Transverse colon (tissue), 4 donors: ENCODE measurements around the gene ITGB5. TPM values are rescaled to one million over a fixed set of nuclear protein-coding genes. Genes with fewer than 3 reads are reported as not detected.

ENCODE experiments used
- DNase-seq: peaks from one replicate; pipeline ENCODE4 v3.0.0-alpha.2; 2019
- H3K27ac ChIP-seq, 4 donors: fragments of 200-600 bp; sonication (generic); 2 replicates each; pipeline ENCODE4 v1.5.1; 2016 to 2018; ENCODE audit warnings: inconsistent platforms in 4 of 4
- H3K27me3 ChIP-seq: fragments of 200-600 bp; sonication (generic); 2 replicates; pipeline ENCODE4 v1.5.1; 2017; ENCODE audit warnings: inconsistent platforms
- H3K36me3 ChIP-seq, 4 donors: fragments of 200-600 bp; sonication (generic); 2 replicates each; pipeline ENCODE4 v1.5.1; 2017 to 2019; ENCODE audit warnings: inconsistent platforms in 4 of 4
- H3K4me1 ChIP-seq, 4 donors: fragments of 200-600 bp; sonication (generic); 2 replicates each; pipeline ENCODE4 v1.5.1; 2017 to 2020; ENCODE audit warnings: inconsistent platforms in 4 of 4
- H3K4me3 ChIP-seq, 4 donors: fragments of 200-600 bp; sonication (generic); 1 replicate in 1 of 4; 2 replicates in 3 of 4; pipeline versions ENCODE4 v1.5.1 to v1.6.1; 2017 to 2019; ENCODE audit warnings: inconsistent platforms in 4 of 4
- H3K9me3 ChIP-seq, 2 donors: fragments of 200-600 bp; sonication (generic); 2 replicates each; pipeline ENCODE4 v1.5.1; 2017 to 2019; ENCODE audit warnings: inconsistent platforms in 2 of 2
- CTCF ChIP-seq, 5 experiments: fragments of 200-600 bp in 3 of 5; fragments of 450-650 bp in 2 of 5; sonication (generic) in 3 of 5; IDR thresholded peaks; 1 replicate in 2 of 5; 2 replicates in 3 of 5; pipeline ENCODE4 v1.5.1; 2016 to 2017; ENCODE audit warnings: antibody characterized with exemption in 5 of 5, inconsistent platforms in 3 of 5, mild to moderate bottlenecking in 2 of 5, moderate library complexity in 1 of 5
- EP300 ChIP-seq: sonication (generic); formaldehyde crosslinking; IDR thresholded peaks from one replicate; pipeline ENCODE4 v1.6.1; 2017; ENCODE audit warnings: antibody characterized with exemption, low read depth
- POLR2A ChIP-seq: fragments of 450-650 bp; IDR thresholded peaks from one replicate; pipeline ENCODE4 v1.6.1; 2016; ENCODE audit warnings: antibody characterized with exemption, mild to moderate bottlenecking, moderate library complexity
- POLR2AphosphoS5 ChIP-seq, 3 donors: sonication (generic); formaldehyde crosslinking; IDR thresholded peaks; one replicate each; pipeline ENCODE4 v1.6.1; 2016; ENCODE audit warnings: antibody characterized with exemption in 3 of 3
- WGBS, 2 donors: methylation state at CpG; one replicate each; pipeline ENCODE4 v1.1.5; 2018; ENCODE audit warnings: low coverage in 1 of 2; 5-methylcytosine and 5-hydroxymethylcytosine counted together
- in situ Hi-C, 4 donors: fragments of 200-750 bp; cut with MboI; loops; one replicate each; pipeline versions ENCODE4 v1.15.0 to v1.15.1; 2017; ENCODE audit warnings: low sequenced_read_pairs in 3 of 4, low pct_ligation_motif_present in 1 of 4, low pct_unique_long_range_greater_than_20kb in 1 of 4
- intact Hi-C: fragments of 100-400 bp; cut with DNase I; formaldehyde crosslinking; loops from one replicate; pipeline ENCODE4 v1.15.1; 2023; ENCODE audit warnings: low total_unique reads
- total RNA-seq, 4 donors: library from RNA; depleted of rRNA; stranded (reverse); fragments of >200 nt; gene quantifications; one replicate each; pipeline ENCODE4 v1.1.0, GENCODE V29; 2016

Gene ITGB5
- total RNA-seq, 4 donors from 2014 or later: 62.8 to 572 (median 105) TPM

- H3K27me3 ChIP-seq: no peaks in the 10 kb centered on the region
- WGBS, 2 donors: 77 to 90% methylated on average over 2 to 7 of the region's 7 CpGs
- no peak overlapping the region for H3K4me3 ChIP-seq
- peaks cover 7 to 11% (median 9%) of the 10 kb centered on the region in 4 donors for H3K4me1 ChIP-seq
- intact Hi-C loops (no loop called here), in situ Hi-C loops (no loop called here)
- no peak for DNase-seq
- no peaks in the 10 kb centered on the region for H3K9me3 ChIP-seq
- TF ChIP-seq CTCF (IDR thresholded peaks at IDR 0.05) (no peak), POLR2AphosphoS5 (IDR thresholded peaks at IDR 0.05) (no peak)
- no peak overlapping the region for H3K27ac ChIP-seq
- no peaks in the 10 kb centered on the region for H3K36me3 ChIP-seq
Observed at GRCh38 chr3:124804875-124805274, 82.3 kb downstream of the ITGB5 start.

- no peak overlapping the region for H3K4me3 ChIP-seq
- DNase-seq: no peak
- 83% methylated on average over 8 of the region's 8 CpGs; no CpG with 5 or more reads in 1 of the 2 donors for WGBS, 2 donors
- H3K4me1 ChIP-seq: peaks cover 7 to 11% (median 9%) of the 10 kb centered on the region in 4 donors
- H3K9me3 ChIP-seq: no peaks in the 10 kb centered on the region
- no peak overlapping the region for H3K27ac ChIP-seq
- TF ChIP-seq CTCF (IDR thresholded peaks at IDR 0.05) (no peak), POLR2AphosphoS5 (IDR thresholded peaks at IDR 0.05) (no peak), POLR2A (no peak), EP300 (no peak)
- H3K27me3 ChIP-seq: no peaks in the 10 kb centered on the region
- intact Hi-C loops: no loop called here
- H3K36me3 ChIP-seq: no peaks in the 10 kb centered on the region
- in situ Hi-C loops: no loop called here
Observed at GRCh38 chr3:124802702-124803101, 84.5 kb downstream of the ITGB5 start.

- Histone ChIP-seq H3K4me3 (no peak overlapping the region), H3K27ac (no peak overlapping the region), H3K36me3 (no peaks in the 10 kb centered on the region), H3K4me1 (peaks cover 7 to 11% (median 9%) of the 10 kb centered on the region in 4 donors), H3K9me3 (no peaks in the 10 kb centered on the region), H3K27me3 (no peaks in the 10 kb centered on the region)
- intact Hi-C loops: no loop called here
- TF ChIP-seq EP300: no peak
- TF ChIP-seq POLR2AphosphoS5 (IDR thresholded peaks at IDR 0.05): no peak
- TF ChIP-seq POLR2A: no peak
- TF ChIP-seq CTCF (IDR thresholded peaks at IDR 0.05): no peak
- in situ Hi-C loops: no loop called here
- 72 to 76% methylated on average over 3 to 8 of the region's 8 CpGs for WGBS, 2 donors
- no peak for DNase-seq
Observed at GRCh38 chr3:124802061-124802698, 85.0 kb downstream of the ITGB5 start.

- in situ Hi-C loops (no loop called here), intact Hi-C loops (no loop called here)
- TF ChIP-seq POLR2AphosphoS5 (IDR thresholded peaks at IDR 0.05): no peak
- TF ChIP-seq CTCF (IDR thresholded peaks at IDR 0.05): no peak
- TF ChIP-seq POLR2A: no peak
- no peak for TF ChIP-seq EP300
- Histone ChIP-seq H3K4me1 (peaks cover 7 to 11% (median 9%) of the 10 kb centered on the region in 4 donors), H3K27ac (peak overlapping the region in 2 of 4 donors; percentile 21 to 25), H3K9me3 (no peaks in the 10 kb centered on the region), H3K4me3 (no peak overlapping the region), H3K27me3 (no peaks in the 10 kb centered on the region), H3K36me3 (no peaks in the 10 kb centered on the region)
- no peak for DNase-seq
- 53% methylated on average over 10 of the region's 10 CpGs; no CpG with 5 or more reads in 1 of the 2 donors for WGBS, 2 donors
Observed at GRCh38 chr3:124800511-124801258, 86.5 kb downstream of the ITGB5 start.
